Natural killer cell treated with Interleukin-12 subunit alpha and Interleukin-12 subunit beta and Interleukin-15 and Interleukin-18, amount 100 ng/mL, for 72 hours (primary cell): Measurements from ENCODE around the gene SERPINE2. TPM values are rescaled to one million over a fixed set of nuclear protein-coding genes. Genes with fewer than 3 reads are reported as not detected.

ENCODE experiments used
- ATAC-seq, 2 donors: fragments of 150-1000 bp; cut with Tn5 transposase in 1 of 2; sonication (Bioruptor Pico), chemical (Tn5 transposase) in 1 of 2; 2 replicates each; pipeline ENCODE4 v1.10.0; 2021
- DNase-seq: peaks from one replicate; pipeline ENCODE4 v3.0.0; 2022; ENCODE audit warnings: low spot score
- H3K27ac Mint-ChIP-seq, 2 donors: 1 replicate in 1 of 2; 2 replicates in 1 of 2; pipeline ENCODE4 v1.8.0; 2022; ENCODE audit warnings: mixed read lengths in 2 of 2, mild to moderate bottlenecking in 1 of 2, moderate library complexity in 1 of 2
- H3K27me3 Mint-ChIP-seq, 2 donors: 1 replicate in 1 of 2; 2 replicates in 1 of 2; pipeline ENCODE4 v1.8.0; 2022; ENCODE audit warnings: mixed read lengths in 2 of 2
- H3K36me3 Mint-ChIP-seq: one replicate; pipeline ENCODE4 v1.8.0; 2022; ENCODE audit warnings: mixed read lengths
- H3K4me1 Mint-ChIP-seq, 2 donors: 1 replicate in 1 of 2; 2 replicates in 1 of 2; pipeline ENCODE4 v1.8.0; 2022; ENCODE audit warnings: low read depth in 2 of 2, mixed read lengths in 2 of 2, mild to moderate bottlenecking in 1 of 2
- H3K4me3 Mint-ChIP-seq: one replicate; pipeline ENCODE4 v1.8.0; 2022; ENCODE audit warnings: mixed read lengths
- H3K9me3 Mint-ChIP-seq: 2 replicates; pipeline ENCODE4 v1.8.0; 2022; ENCODE audit warnings: mixed read lengths
- total RNA-seq, 2 donors: library from RNA; stranded (reverse); gene quantifications; one replicate each; pipeline ENCODE4 v1.2.3, GENCODE V29; 2022

The SERPINE2 gene
- total RNA-seq, 2 donors from 2014 or later, result 1.2 to 2.6 TPM

DNA sequence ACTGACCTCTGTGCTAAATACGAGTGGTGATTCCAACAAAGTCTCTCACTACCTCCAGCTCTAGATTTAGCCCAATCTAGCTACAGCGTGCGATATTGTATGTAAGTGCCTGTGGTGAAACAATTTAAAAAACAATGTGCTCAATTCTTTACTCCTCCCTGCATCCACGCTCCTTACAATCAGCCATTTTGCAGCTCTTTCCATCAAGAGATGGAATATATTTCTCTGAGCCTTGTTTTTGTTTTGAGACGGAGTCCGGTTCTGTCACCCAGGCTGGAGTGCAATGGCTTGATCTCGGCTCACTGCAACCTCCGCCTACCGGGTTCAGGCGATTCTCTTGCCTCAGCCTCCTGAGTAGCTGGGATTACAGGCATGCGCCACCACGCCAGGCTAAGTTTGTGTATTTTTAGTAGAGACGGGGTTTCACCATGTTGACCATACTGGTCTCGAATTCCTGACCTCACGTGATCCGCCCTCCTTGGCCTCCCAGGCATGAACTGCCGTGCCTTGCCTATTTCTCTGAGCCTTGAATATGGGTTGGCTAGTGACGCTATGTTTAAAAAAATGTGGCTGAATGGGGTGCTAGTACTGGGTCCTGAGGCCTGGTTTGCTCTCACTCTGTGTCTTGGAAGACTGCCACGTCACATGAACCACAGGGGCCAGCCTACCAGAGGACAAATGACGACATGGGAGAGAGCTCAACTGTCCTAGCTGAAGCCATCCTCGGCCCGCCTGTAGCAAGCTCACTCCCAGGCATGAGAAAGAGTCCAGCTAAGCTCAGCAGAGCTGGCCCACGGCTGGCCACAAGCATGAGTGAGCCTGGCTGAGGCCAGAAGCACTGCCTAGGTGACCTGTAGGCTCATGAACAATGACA is 108.7 kb downstream of the SERPINE2 start:
- Mint-ChIP-seq H3K27ac (peak overlapping the region in 1 of 2 donors; percentile 83), H3K4me1 (peaks cover 37 to 54% of the 10 kb centered on the region in 2 donors), H3K4me3 (peak overlapping the region; percentile 25), H3K9me3 (no peaks in the 10 kb centered on the region), H3K27me3 (no peaks in the 10 kb centered on the region), H3K36me3 (no peaks in the 10 kb centered on the region)
- ATAC-seq (peak; percentile 40 to 73), DNase-seq (no peak)

DNA sequence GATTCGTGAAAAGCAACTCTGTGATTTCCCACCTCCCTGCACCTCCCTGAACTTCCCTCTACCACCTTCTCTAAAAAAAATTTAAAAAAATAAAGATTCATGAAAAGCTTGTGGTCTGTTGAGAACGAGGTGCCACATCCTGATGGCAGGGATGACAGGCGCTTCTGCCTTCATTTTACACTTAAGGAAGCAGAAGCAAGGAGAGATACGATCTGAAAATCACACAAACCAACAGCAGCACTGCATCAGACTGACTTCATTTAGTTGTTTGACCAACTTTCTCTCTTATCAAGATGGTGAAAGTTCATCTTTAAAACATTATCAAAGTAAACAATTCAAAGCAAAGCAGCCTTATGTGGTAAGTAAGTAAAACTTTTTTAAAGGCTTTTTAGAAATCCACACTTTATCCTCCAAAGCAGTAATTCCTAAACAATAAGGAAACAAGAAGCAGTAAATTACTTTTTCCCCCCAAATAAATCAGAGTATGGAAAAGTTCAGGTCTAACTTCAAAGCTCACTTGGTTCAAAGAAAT is 109.4 kb downstream of the SERPINE2 start:
- peak; percentile 62 to 75 for ATAC-seq

DNA sequence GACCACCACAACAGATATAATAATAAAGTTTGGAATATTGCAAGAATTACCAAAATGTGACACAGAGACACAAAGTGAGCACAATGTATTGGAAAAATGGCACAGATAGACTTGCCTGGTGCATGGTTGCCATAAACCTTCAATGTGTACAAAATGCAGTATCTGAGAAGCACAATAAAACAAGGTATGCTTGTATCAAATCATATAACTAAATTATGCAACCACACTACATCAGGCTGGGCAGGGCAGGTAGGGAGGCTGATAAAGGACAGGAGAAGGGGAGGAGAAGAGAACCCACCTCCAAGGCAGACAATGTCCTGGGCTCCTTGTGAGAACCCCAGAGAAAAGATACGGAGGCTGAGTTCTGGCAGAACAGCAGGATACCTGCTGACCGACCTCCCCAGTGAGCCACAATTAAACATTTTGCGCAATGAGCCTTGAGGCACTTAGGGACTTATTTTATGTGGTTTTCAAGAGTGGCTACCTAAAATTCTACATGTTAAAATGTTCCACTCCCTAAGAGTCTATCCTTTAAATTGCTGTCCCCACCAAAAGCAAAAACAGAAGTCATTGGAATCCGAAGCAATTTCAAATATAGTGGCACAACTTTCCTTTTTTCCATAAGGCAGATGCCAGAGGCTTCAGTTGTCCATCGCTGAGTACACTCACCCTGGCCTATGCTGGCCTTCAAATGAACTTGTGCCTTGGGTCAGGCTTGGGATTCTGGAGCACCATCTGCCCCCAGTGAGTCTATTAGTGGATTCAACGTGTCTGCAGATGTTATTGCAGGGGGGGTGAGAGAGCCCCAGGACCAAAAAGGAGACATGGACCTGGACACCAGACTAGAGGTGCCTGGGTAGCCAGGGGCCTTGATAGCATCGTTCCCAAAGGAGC is 110.7 kb downstream of the SERPINE2 start:
- Mint-ChIP-seq H3K4me1 (peaks cover 27 to 44% of the 10 kb centered on the region in 2 donors), H3K36me3 (no peaks in the 10 kb centered on the region), H3K9me3 (no peaks in the 10 kb centered on the region), H3K27ac (no peak overlapping the region), H3K27me3 (no peaks in the 10 kb centered on the region), H3K4me3 (no peak overlapping the region)
- ATAC-seq (no peak), DNase-seq (no peak)

More for the DNA sequence above, 109.4 kb downstream of the SERPINE2 start:
- no peak for DNase-seq
- Mint-ChIP-seq H3K27me3 (no peaks in the 10 kb centered on the region), H3K4me3 (peak overlapping the region; percentile 45), H3K36me3 (no peaks in the 10 kb centered on the region), H3K9me3 (no peaks in the 10 kb centered on the region), H3K27ac (peak overlapping the region; percentile 49 to 83), H3K4me1 (peaks cover 32 to 48% of the 10 kb centered on the region in 2 donors)

DNA sequence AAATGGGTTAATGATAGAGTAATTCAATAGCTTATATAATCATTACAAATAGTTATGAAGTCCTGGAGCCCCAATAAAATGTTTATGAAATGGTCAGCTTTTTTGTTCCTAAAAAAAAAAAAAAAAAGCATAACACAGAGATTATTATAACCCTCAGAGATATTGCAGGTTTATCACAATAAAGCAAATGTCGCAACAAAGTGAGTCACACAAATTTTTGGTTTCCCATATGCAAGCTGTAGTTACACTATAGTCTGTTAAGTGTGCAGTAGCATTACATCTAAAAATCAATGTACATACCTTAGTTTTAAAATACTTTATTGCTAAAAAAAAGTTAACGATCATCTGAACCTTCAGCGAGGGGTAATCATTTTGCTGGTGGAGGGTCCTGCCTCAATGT is 114.0 kb downstream of the SERPINE2 start:
- ATAC-seq, result no peak
- no peak overlapping the region for H3K27ac Mint-ChIP-seq
- no peaks in the 10 kb centered on the region for H3K36me3 Mint-ChIP-seq
- H3K4me1 Mint-ChIP-seq, result peaks cover 35 to 45% of the 10 kb centered on the region in 2 donors
- no peaks in the 10 kb centered on the region for H3K27me3 Mint-ChIP-seq
- no peaks in the 10 kb centered on the region for H3K9me3 Mint-ChIP-seq
- H3K4me3 Mint-ChIP-seq, result no peak overlapping the region
- no peak for DNase-seq

Other genes starting within 250 kb of the SERPINE2 start
- gene AP1S3, start 201.7 kb downstream of the SERPINE2 start, total RNA-seq, result 1 to 10 TPM; 5.6 to 7.2 TPM
- gene WDFY1, start 94.0 kb downstream of the SERPINE2 start, total RNA-seq, result 10 to 100 TPM; 12.0 to 20.3 TPM
- 10 to 100 TPM; 29.0 to 29.1 TPM for gene MRPL44, start 81.8 kb downstream of the SERPINE2 start, total RNA-seq